Heart left ventricle (tissue), 16 donors: Measurements from ENCODE around the gene TSC1. TPM values are rescaled to one million over a fixed set of nuclear protein-coding genes. Genes with fewer than 3 reads are reported as not detected.
A peak's percentile ranks its signal among the peaks of the same experiment; 100 is the strongest.
"Not testable (repeated sequence)": the region's sequence is repeated elsewhere in the genome, so short reads cannot be mapped to it uniquely, and the experiment has no call there.

Experiments used
- ATAC-seq, 4 donors: fragments of 200-7000 bp; cut with Tn5 transposase; one replicate each; pipeline ENCODE4 v1.9.1; 2020 to 2022; ENCODE audit warnings: moderate library complexity in 4 of 4, mild to moderate bottlenecking in 3 of 4, moderate number of reproducible peaks in 1 of 4
- DNase-seq, 5 donors: peaks; one replicate each; pipeline ENCODE4 v3.0.0-alpha.2; 2020
- H3K27ac ChIP-seq, 12 donors: fragments of 200-600 bp; sonication (generic) in 4 of 12; one replicate each; pipeline versions ENCODE4 v1.5.0 to v1.8.0; 2016 to 2022; ENCODE audit warnings: mild to moderate bottlenecking in 2 of 12
- H3K27me3 ChIP-seq, 9 donors: fragments of 200-600 bp; sonication (generic) in 2 of 9; one replicate each; pipeline versions ENCODE4 v1.5.1 to v1.8.0; 2016 to 2022; ENCODE audit warnings: mild to moderate bottlenecking in 3 of 9
- H3K36me3 ChIP-seq, 9 donors: fragments of 200-600 bp; sonication (generic) in 2 of 9; one replicate each; pipeline versions ENCODE4 v1.5.0 to v1.8.0; 2018 to 2022; ENCODE audit warnings: mild to moderate bottlenecking in 2 of 9
- H3K4me1 ChIP-seq, 12 donors: fragments of 200-600 bp; sonication (generic) in 4 of 12; one replicate each; pipeline versions ENCODE4 v1.5.0 to v1.8.0; 2016 to 2022; ENCODE audit warnings: mild to moderate bottlenecking in 3 of 12
- H3K4me3 ChIP-seq, 12 donors: fragments of 200-600 bp; sonication (generic) in 4 of 12; one replicate each; pipeline versions ENCODE4 v1.5.0 to v1.8.0; 2017 to 2022; ENCODE audit warnings: mild to moderate bottlenecking in 9 of 12, moderate library complexity in 4 of 12
- H3K9me3 ChIP-seq, 12 donors: fragments of 200-600 bp; sonication (generic) in 4 of 12; one replicate each; pipeline versions ENCODE4 v1.5.0 to v1.8.0; 2016 to 2022; ENCODE audit warnings: mild to moderate bottlenecking in 1 of 12
- CTCF ChIP-seq, 12 donors: fragments of 200-600 bp; sonication (generic) in 4 of 12; IDR thresholded peaks; one replicate each; pipeline versions ENCODE4 v1.5.0 to v1.8.0; 2018 to 2022; ENCODE audit warnings: antibody characterized with exemption in 12 of 12, mild to moderate bottlenecking in 5 of 12
- POLR2A ChIP-seq, 2 donors: fragments of 450-650 bp; IDR thresholded peaks; one replicate each; pipeline ENCODE4 v1.6.1; 2017; ENCODE audit warnings: antibody characterized with exemption in 2 of 2, mild to moderate bottlenecking in 2 of 2, moderate library complexity in 2 of 2
- WGBS, 4 donors: extraction: QIAGEN DNeasy Blood & Tissue Kit in 2 of 4; methylation state at CpG; one replicate each; pipeline versions ENCODE4 v1.1.5 to v1.1.7; 2013 to 2018; 5-methylcytosine and 5-hydroxymethylcytosine counted together
- intact Hi-C, 10 donors: fragments of 100-400 bp; cut with DNase I; formaldehyde crosslinking; loops; one replicate each; pipeline versions ENCODE4 v1.11.1 to v1.14.2; 2022
- polyA plus RNA-seq, 2 donors: library from polyadenylated mRNA; stranded (reverse); fragments of 200-250 nt; gene quantifications; one replicate each; pipeline ENCODE4 v1.2.3, GENCODE V29; 2013
- total RNA-seq, 9 donors: library from RNA; depleted of rRNA in 2 of 9; stranded (reverse); fragments of >200 nt in 2 of 9; fragmentation: NEBNext Ultra II Directional in 3 of 9; extraction: Animal tissue kit (Norgen Biotek cat#: 25700) in 3 of 9; gene quantifications; one replicate each; pipeline versions ENCODE4 v1.1.0 to v1.2.4, GENCODE V29; 2016 to 2023
- donor health status: ischemic (EF 13 %, LVEDD 7.1; RV severe dilation, severe dysfunction).
- donor health status: healthy with polysubstance abuse.
- donor health status: DM: no; HTN: yes; CAD: no.
- donor health status: DM: no; HTN: no; CAD: no.
- donor health status: ischemic (EF 25% LVEDD 6.9; RV normal size, moderate dysfunction).
- donor health status: ischemic (EF 25% LVEDD 5.7; RV mildly dilated, moderate dysfunction).
- donor health status: healthy.
- donor health status: DM: yes; HTN: yes; CAD: no.
- donor health status: ischemic (EF 35%, LVEDD 5.7; RV mildly dilated, moderate dysfunction).
- donor health status: nonischemic (EF 11% LVEDD 7.7; RV severe dilation, severe dysfunction).
- donor health status: DM: yes; HTN: yes; CAD: no.
- donor health status: PGD.
- donor health status: ischemic (EF 29% LVEDD 5.4; RV normal size, mild dysfunction).
- donor health status: nonischemic (EF 23%, LVEDD 6.1; RV moderate dilation, normal function).

Gene TSC1
- total and polyA plus RNA-seq, 11 donors: 16.2 to 87.6 (median 52.9) TPM

GRCh38 chr9:132970324-132971062 lies 26.1 kb upstream of the TSC1 start:
- no peak for TF ChIP-seq CTCF (IDR thresholded peaks at IDR 0.05)
- no peak for DNase-seq
- H3K4me1 ChIP-seq: peaks cover 0 to 6% (median 0%) of the 10 kb centered on the region in 12 donors
- intact Hi-C loops: loop anchor here in 7 of 10 donors (5.0 to 10.0 kb wide), 8 partner anchors 33 to 558 kb away; partner anchors contain the start of gene CFAP77 (in 1 of the 7)
- 82 to 89% (median 84%) methylated on average over 15 to 16 of the region's 16 CpGs for WGBS, 4 donors
- peaks cover 0 to 27% (median 0%) of the 10 kb centered on the region in 9 donors for H3K27me3 ChIP-seq
- no peaks in the 10 kb centered on the region for H3K9me3 ChIP-seq
- H3K4me3 ChIP-seq: no peak overlapping the region
- no peak for ATAC-seq
- H3K36me3 ChIP-seq: no peaks in the 10 kb centered on the region
- H3K27ac ChIP-seq: no peak overlapping the region

GRCh38 chr9:132969783-132970182 lies 25.4 kb upstream of the TSC1 start:
- TF ChIP-seq POLR2A (IDR thresholded peaks at IDR 0.05) (no peak), CTCF (IDR thresholded peaks at IDR 0.05) (no peak)
- Histone ChIP-seq H3K27me3 (peaks cover 0 to 30% (median 0%) of the 10 kb centered on the region in 9 donors), H3K36me3 (no peaks in the 10 kb centered on the region), H3K27ac (no peak overlapping the region), H3K4me1 (peaks cover 0 to 6% (median 0%) of the 10 kb centered on the region in 12 donors), H3K9me3 (no peaks in the 10 kb centered on the region), H3K4me3 (no peak overlapping the region)
- WGBS, 4 donors: 51 to 55% (median 53%) methylated on average over 7 of the region's 7 CpGs
- no peak for ATAC-seq
- no peak for DNase-seq
- intact Hi-C loops: loop anchor here in 7 of 10 donors (5.0 to 10.0 kb wide), 8 partner anchors 32 to 557 kb away; partner anchors contain the start of gene CFAP77 (in 1 of the 7)

GRCh38 chr9:132967908-132968307 lies 23.5 kb upstream of the TSC1 start:
- peaks cover 0 to 28% (median 0%) of the 10 kb centered on the region in 9 donors for H3K27me3 ChIP-seq
- H3K4me1 ChIP-seq, ATAC-seq, H3K27ac ChIP-seq, H3K36me3 ChIP-seq, intact Hi-C loops, H3K9me3 ChIP-seq, DNase-seq, H3K4me3 ChIP-seq: not testable (repeated sequence)
- WGBS, 4 donors: 92 to 96% (median 96%) methylated on average over 3 of the region's 3 CpGs

GRCh38 chr9:132965478-132965877 lies 21.1 kb upstream of the TSC1 start:
- DNase-seq: no peak
- TF ChIP-seq POLR2A (IDR thresholded peaks at IDR 0.05) (no peak), CTCF (IDR thresholded peaks at IDR 0.05) (no peak)
- ATAC-seq: peak in 2 of 4 donors; percentile 37 to 64
- intact Hi-C loops: no loop called here
- Histone ChIP-seq H3K9me3 (no peaks in the 10 kb centered on the region), H3K4me1 (no peaks in the 10 kb centered on the region), H3K4me3 (no peak overlapping the region), H3K27ac (no peak overlapping the region), H3K36me3 (no peaks in the 10 kb centered on the region), H3K27me3 (peaks cover 0 to 25% (median 0%) of the 10 kb centered on the region in 9 donors)
- 79 to 88% (median 83%) methylated on average over 9 of the region's 9 CpGs for WGBS, 4 donors
